ENCODE measurements around the gene PARD6G.

PARD6G gene

DNA sequence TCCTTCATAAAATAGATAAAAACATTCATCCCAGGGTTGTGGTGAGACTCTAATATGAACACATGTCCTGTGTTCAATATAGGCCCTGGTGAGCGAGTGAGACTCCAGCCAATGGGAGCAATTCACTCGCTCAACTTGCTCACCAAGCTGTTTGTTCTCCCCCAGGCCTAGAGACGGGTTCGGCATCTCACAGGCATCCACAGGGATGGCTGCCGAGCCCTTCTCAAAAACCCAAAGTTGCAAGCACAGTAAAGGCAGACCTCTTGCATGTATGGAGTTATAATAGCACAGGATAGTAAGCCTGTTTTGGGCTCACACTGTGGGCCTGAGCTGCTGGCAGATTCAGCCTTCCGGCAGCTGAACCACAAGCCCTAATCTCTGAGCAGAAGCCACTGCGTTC, 15.7 kb downstream of the PARD6G start:
- no peaks in the 10 kb centered on the region for H3K4me1 ChIP-seq
- no peak overlapping the region for H3K27ac ChIP-seq
- H3K4me2 ChIP-seq (ENCODE audit: low read length) = no peak overlapping the region
- H3K79me2 ChIP-seq = no peaks in the 10 kb centered on the region
- TF ChIP-seq, protein P1, sequence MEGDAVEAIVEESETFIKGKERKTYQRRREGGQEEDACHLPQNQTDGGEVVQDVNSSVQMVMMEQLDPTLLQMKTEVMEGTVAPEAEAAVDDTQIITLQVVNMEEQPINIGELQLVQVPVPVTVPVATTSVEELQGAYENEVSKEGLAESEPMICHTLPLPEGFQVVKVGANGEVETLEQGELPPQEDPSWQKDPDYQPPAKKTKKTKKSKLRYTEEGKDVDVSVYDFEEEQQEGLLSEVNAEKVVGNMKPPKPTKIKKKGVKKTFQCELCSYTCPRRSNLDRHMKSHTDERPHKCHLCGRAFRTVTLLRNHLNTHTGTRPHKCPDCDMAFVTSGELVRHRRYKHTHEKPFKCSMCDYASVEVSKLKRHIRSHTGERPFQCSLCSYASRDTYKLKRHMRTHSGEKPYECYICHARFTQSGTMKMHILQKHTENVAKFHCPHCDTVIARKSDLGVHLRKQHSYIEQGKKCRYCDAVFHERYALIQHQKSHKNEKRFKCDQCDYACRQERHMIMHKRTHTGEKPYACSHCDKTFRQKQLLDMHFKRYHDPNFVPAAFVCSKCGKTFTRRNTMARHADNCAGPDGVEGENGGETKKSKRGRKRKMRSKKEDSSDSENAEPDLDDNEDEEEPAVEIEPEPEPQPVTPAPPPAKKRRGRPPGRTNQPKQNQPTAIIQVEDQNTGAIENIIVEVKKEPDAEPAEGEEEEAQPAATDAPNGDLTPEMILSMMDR (IDR thresholded peaks at IDR 0.05) = no peak
- no peaks in the 10 kb centered on the region for H3K9me3 ChIP-seq (ENCODE audit: control insufficient read depth, low read length)
- no peaks in the 10 kb centered on the region for H3K36me3 ChIP-seq (ENCODE audit: control insufficient read depth, insufficient read depth, low read length)
- H2AFZ ChIP-seq = no peak overlapping the region
- no peak overlapping the region for H3K9ac ChIP-seq
- H3K27me3 ChIP-seq (ENCODE audit: control insufficient read depth, insufficient read depth, low read length) = no peaks in the 10 kb centered on the region
- no peak overlapping the region for H3K4me3 ChIP-seq (ENCODE audit: low read depth, low read length)

DNA sequence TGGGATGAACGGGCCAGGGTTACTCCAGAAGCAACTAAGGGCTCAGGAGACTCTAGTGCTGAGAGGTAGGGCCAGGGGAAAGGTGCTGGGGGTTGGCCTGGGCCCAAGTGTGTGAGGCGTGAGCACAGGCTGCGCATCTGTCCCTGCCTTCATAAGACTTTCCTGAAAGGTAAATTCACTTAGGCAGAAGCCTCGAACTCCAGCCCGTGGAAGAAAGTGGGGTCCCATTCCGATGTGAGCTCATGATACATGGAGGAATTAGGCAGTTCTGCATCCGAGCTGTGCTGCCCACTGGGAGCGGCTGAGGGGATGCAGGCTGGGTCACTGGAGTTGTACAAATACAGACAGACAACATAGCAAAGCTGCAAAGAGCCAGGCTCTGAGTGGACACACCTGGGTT, 16.2 kb downstream of the PARD6G start:
- no peak overlapping the region for H3K9ac ChIP-seq
- H3K4me2 ChIP-seq (ENCODE audit: low read length) = no peak overlapping the region
- H3K79me2 ChIP-seq = no peaks in the 10 kb centered on the region
- H3K36me3 ChIP-seq (ENCODE audit: control insufficient read depth, insufficient read depth, low read length) = no peaks in the 10 kb centered on the region
- TF ChIP-seq, protein P1 (IDR thresholded peaks at IDR 0.05) = no peak
- no peaks in the 10 kb centered on the region for H3K4me1 ChIP-seq
- no peaks in the 10 kb centered on the region for H3K27me3 ChIP-seq (ENCODE audit: control insufficient read depth, insufficient read depth, low read length)
- H2AFZ ChIP-seq = no peak overlapping the region
- H3K4me3 ChIP-seq (ENCODE audit: low read depth, low read length) = no peak overlapping the region
- H3K27ac ChIP-seq = no peak overlapping the region
- H3K9me3 ChIP-seq (ENCODE audit: control insufficient read depth, low read length) = no peaks in the 10 kb centered on the region

DNA sequence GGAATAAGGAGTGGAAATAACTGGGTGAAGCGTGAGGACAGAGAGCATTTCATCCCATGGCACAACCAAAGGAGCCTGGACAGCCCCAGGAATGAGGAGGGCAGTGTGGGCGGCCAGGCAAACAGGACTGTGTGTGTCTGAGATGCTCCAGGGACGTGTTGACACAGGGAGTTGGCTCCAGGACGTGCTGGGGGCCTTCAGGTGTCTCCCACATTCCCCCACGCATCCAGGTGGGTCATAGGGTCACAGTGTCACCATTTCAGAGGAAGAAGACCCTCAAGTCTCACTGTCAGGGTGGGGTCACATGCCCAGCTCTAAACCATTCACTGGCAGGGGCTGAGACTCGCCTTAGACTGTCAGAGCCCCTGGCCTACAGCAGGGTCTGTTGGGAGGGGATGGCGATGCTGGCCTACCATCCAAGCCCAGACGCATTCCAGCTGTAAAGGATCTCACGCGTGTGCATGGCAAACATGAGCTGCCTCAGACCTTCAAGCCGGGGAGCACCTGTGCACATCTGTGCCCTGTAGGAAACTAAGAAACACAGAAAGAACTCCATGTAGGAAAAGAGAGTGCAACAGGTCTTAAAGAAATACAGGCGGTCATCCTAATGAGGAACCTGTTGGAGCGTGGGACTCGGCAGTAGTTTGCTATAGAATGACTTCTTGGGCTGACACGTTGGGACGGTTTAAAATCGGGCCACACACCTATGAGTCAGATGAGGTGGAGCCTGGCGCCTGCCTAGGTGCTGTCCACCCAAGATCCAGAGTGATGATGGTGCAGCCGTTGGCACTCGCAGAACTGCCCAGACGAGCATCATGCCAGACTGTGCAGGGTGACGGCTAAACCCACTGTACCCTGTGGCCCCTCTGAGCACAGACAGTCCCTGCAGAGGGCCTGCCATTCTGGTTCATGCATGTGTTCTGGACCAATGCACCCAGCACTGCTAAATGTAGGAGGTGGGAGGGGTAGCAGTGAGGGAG, 17.3 kb downstream of the PARD6G start:
- Histone ChIP-seq H3K4me1 (no peaks in the 10 kb centered on the region), H3K4me3 (ENCODE audit: low read depth, low read length) (no peak overlapping the region), H3K4me2 (ENCODE audit: low read length) (no peak overlapping the region), H3K79me2 (no peaks in the 10 kb centered on the region), H3K27me3 (ENCODE audit: control insufficient read depth, insufficient read depth, low read length) (no peaks in the 10 kb centered on the region), H3K9ac (no peak overlapping the region), H3K9me3 (ENCODE audit: control insufficient read depth, low read length) (no peaks in the 10 kb centered on the region), H2AFZ (no peak overlapping the region), H3K36me3 (ENCODE audit: control insufficient read depth, insufficient read depth, low read length) (no peaks in the 10 kb centered on the region), H3K27ac (no peak overlapping the region)
- TF ChIP-seq, protein P1 (IDR thresholded peaks at IDR 0.05) = no peak

DNA sequence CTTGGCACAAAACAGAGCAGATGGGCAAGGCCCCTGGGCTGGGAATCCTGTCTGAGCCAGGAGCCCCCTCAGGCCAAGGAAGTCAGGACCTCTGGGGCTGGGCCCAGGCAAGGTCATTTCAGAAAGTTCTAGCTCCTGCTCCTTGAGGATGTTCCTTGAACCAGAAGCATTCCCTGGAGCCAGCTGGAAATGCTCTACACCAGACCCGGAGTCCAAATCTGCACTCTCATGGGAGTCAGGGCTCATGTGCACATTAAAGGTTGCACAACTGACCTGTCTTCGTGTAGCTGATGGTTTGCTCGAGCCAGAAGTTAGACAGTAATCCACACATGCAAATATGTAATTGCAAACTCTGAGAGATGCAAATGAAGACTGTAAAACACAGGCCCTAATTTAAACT, 18.0 kb downstream of the PARD6G start:
- Histone ChIP-seq H3K9ac (no peak overlapping the region), H3K4me1 (no peaks in the 10 kb centered on the region), H3K4me3 (ENCODE audit: low read depth, low read length) (no peak overlapping the region), H3K27ac (no peak overlapping the region), H3K79me2 (no peaks in the 10 kb centered on the region), H2AFZ (no peak overlapping the region), H3K9me3 (ENCODE audit: control insufficient read depth, low read length) (no peaks in the 10 kb centered on the region), H3K27me3 (ENCODE audit: control insufficient read depth, insufficient read depth, low read length) (no peaks in the 10 kb centered on the region), H3K4me2 (ENCODE audit: low read length) (no peak overlapping the region), H3K36me3 (ENCODE audit: control insufficient read depth, insufficient read depth, low read length) (no peaks in the 10 kb centered on the region)
- TF ChIP-seq, protein P1 (IDR thresholded peaks at IDR 0.05) = no peak

Data from parathyroid adenoma (tissue), 2 donors.